BJ (cell line): Measurements from ENCODE around the gene ZFP36L2. TPM values are rescaled to one million over a fixed set of nuclear protein-coding genes. Genes with fewer than 3 reads are reported as not detected.

Experiments
- CTCF ChIA-PET: fragments of 350-600 bp; formaldehyde crosslinking; extraction: SDS; loops from one replicate; lab custom pipeline; 2021; ENCODE audit warnings: antibody characterized with exemption, inconsistent platforms; lab: Yijun Ruan, JAX
- POLR2A ChIA-PET: fragments of 300-600 bp; sonication (Branson Sonifier 250); formaldehyde crosslinking; extraction: SDS; loops from one replicate; lab custom pipeline; 2021; ENCODE audit warnings: antibody characterized with exemption; lab: Charles Lee
- DNase-seq: peaks from one replicate; pipeline ENCODE4 v3.0.0-alpha.2; 2011; ENCODE audit warnings: low read depth
- H3K27me3 ChIP-seq: 2 replicates; pipeline ENCODE4 v1.6.0; 2011; ENCODE audit warnings: low read length; ENCODE audit not compliant: control insufficient read depth, insufficient read depth
- H3K36me3 ChIP-seq: 2 replicates; pipeline ENCODE4 v1.5.1; 2011; ENCODE audit warnings: low read length; ENCODE audit not compliant: control insufficient read depth, insufficient read depth
- H3K4me3 ChIP-seq: 2 replicates; pipeline ENCODE4 v1.5.1; 2011; ENCODE audit warnings: low read depth, mild to moderate bottlenecking, control low read depth, low read length
- polyA plus RNA-seq: library from polyadenylated mRNA; depleted of rRNA; stranded (reverse); fragments of >200 nt; gene quantifications from 2 replicates; pipeline ENCODE4 v1.2.3, GENCODE V29; 2011
- TF ChIP-seq, protein P1 (sequence below): IDR thresholded peaks from 2 replicates; pipeline ENCODE4 v1.5.1; 2011; ENCODE audit warnings: low read depth, mild to moderate bottlenecking, control low read depth, inconsistent platforms, low read length, moderate library complexity; ENCODE audit not compliant: insufficient read depth

ZFP36L2 gene
- polyA plus RNA-seq, 1 experiment = 4.0 TPM

DNA sequence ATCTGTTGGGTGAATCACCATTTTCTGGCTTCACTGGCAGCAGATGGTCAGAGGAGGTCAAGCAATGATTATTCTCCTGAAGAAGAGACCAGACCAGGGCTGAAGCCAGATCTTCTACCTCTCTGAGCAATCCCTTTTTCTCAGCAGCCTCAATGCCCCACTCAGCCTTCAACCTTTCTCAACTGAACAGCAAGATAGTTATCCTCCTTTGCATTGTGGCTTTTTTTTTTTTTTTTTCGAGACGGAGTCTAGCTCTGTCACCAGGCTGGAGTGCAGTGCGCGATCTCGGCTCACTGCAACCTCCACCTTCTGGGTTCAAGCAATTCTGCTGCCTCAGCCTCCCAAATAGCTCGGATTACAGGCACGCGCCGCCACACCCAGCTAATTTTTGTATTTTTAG, 50.5 kb downstream of the ZFP36L2 start:
- ChIA-PET CTCF (no interaction called here), POLR2A (no interaction called here)
- DNase-seq = no peak
- TF ChIP-seq, protein P1, sequence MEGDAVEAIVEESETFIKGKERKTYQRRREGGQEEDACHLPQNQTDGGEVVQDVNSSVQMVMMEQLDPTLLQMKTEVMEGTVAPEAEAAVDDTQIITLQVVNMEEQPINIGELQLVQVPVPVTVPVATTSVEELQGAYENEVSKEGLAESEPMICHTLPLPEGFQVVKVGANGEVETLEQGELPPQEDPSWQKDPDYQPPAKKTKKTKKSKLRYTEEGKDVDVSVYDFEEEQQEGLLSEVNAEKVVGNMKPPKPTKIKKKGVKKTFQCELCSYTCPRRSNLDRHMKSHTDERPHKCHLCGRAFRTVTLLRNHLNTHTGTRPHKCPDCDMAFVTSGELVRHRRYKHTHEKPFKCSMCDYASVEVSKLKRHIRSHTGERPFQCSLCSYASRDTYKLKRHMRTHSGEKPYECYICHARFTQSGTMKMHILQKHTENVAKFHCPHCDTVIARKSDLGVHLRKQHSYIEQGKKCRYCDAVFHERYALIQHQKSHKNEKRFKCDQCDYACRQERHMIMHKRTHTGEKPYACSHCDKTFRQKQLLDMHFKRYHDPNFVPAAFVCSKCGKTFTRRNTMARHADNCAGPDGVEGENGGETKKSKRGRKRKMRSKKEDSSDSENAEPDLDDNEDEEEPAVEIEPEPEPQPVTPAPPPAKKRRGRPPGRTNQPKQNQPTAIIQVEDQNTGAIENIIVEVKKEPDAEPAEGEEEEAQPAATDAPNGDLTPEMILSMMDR = no peak
- no peaks in the 10 kb centered on the region for H3K36me3 ChIP-seq
- H3K4me3 ChIP-seq = no peak overlapping the region
- no peaks in the 10 kb centered on the region for H3K27me3 ChIP-seq

DNA sequence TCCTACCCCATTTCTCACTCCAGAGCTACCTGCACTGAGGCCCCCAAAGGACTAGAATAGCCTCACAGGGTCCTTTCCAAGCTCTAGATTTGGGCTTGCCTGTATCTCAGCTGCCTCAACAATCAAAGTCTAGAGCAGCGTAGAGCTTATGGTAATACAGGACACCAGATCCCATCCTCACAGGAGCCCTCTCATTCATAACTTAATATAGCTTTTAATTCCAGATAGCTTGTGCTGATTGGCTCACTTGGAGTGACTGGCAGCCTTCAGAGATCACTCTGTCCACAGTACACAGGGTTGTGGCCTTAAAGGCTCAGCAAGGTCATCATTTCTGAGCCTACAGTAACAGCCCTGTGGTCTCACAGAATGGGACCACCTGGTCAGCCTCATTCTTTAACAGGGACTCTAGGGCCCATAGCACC, 51.4 kb downstream of the ZFP36L2 start:
- Histone ChIP-seq H3K27me3 (no peaks in the 10 kb centered on the region; the same call in 1 of the 2 replicates), H3K4me3 (no peak overlapping the region), H3K36me3 (no peaks in the 10 kb centered on the region)
- POLR2A ChIA-PET = no interaction called here
- no peak for DNase-seq
- TF ChIP-seq, protein P1 = no peak
- CTCF ChIA-PET = no interaction called here

DNA sequence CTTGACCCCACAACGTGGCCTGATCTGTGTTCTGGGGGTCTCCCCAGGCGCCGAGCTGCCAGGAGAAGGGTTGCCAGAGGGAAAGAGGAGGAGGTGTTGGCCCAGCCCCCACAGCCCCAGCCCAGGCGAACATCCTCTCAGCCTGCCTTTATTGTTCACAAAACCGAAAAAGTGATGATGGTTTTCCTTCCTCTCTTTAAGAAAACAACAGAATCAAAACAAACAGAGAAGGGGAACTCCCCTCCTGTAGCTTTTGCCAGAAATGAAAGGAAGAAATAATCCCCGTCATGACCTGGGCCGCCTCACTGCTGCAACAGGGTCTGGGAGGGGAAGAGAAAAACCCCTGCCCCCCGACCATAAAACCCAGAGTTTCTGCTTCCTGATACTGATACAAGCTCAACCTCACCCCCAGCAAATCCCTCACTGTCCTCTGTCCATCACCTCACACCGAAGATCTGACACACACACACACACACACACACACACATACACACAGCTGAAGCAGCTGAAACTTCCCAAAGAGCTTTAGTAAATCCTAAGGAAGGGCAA, 52.0 kb downstream of the ZFP36L2 start:
- Histone ChIP-seq H3K4me3 (no peak overlapping the region), H3K36me3 (no peaks in the 10 kb centered on the region), H3K27me3 (no peaks in the 10 kb centered on the region; the same call in 1 of the 2 replicates)
- ChIA-PET CTCF (no interaction called here), POLR2A (no interaction called here)
- DNase-seq = no peak
- TF ChIP-seq, protein P1 = no peak
